NB4 (cell line): Measurements from ENCODE around the gene SCAMP3.

Source experiments
- MYC ChIP-seq: IDR thresholded peaks from 2 replicates; pipeline ENCODE4 v1.6.1; 2011; ENCODE audit warnings: low read depth, low read length
- POLR2A ChIP-seq: IDR thresholded peaks from 2 replicates; pipeline ENCODE4 v1.6.1; 2011; ENCODE audit warnings: mild to moderate bottlenecking; ENCODE audit not compliant: insufficient read length; ENCODE audit errors: extremely low read depth
- TF ChIP-seq, protein P1 (sequence below): IDR thresholded peaks from one replicate; pipeline ENCODE4 v1.5.1; 2012; ENCODE audit warnings: low read depth, low read length

DNA sequence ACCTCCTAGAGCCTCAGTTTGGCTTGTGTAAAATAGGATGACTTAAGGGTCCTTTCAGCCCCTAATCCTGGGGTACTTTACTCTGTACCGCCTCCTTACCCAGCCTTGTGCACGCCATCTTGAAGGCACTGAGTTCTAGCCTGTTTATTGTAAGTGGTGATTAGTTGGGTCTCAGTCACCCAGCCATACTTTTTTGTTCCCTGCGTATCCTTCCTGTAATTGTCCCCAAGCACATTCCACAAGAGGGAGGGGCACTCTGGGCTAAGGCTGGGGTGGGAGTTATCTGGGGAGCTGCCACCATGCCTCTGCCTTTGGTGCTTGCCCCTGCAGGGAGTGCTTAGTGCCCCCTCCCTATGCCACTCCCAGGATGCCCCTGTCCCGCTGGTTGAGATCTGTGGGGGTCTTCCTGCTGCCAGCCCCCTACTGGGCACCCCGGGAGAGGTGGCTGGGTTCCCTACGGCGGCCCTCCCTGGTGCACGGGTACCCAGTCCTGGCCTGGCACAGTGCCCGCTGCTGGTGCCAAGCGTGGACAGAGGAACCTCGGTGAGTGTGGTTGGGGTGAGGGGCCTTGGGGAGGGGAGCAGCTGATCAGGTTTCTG lies 47.4 kb upstream of the SCAMP3 start:
- TF ChIP-seq, protein P1, sequence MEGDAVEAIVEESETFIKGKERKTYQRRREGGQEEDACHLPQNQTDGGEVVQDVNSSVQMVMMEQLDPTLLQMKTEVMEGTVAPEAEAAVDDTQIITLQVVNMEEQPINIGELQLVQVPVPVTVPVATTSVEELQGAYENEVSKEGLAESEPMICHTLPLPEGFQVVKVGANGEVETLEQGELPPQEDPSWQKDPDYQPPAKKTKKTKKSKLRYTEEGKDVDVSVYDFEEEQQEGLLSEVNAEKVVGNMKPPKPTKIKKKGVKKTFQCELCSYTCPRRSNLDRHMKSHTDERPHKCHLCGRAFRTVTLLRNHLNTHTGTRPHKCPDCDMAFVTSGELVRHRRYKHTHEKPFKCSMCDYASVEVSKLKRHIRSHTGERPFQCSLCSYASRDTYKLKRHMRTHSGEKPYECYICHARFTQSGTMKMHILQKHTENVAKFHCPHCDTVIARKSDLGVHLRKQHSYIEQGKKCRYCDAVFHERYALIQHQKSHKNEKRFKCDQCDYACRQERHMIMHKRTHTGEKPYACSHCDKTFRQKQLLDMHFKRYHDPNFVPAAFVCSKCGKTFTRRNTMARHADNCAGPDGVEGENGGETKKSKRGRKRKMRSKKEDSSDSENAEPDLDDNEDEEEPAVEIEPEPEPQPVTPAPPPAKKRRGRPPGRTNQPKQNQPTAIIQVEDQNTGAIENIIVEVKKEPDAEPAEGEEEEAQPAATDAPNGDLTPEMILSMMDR, result no peak
- TF ChIP-seq MYC, result no peak
- no peak for TF ChIP-seq POLR2A
